Heart left ventricle (tissue), 13 donors: ENCODE measurements around the gene MAP4K1.
A peak's percentile ranks its signal among the peaks of the same experiment; 100 is the strongest.

Experiments used
- POLR2A ChIP-seq, 2 donors: fragments of 450-650 bp; IDR thresholded peaks; one replicate each; pipeline ENCODE4 v1.6.1; 2017; ENCODE audit warnings: antibody characterized with exemption in 2 of 2, mild to moderate bottlenecking in 2 of 2, moderate library complexity in 2 of 2
- TF ChIP-seq, protein P1 (sequence below), 12 donors: fragments of 200-600 bp; sonication (generic) in 4 of 12; IDR thresholded peaks; one replicate each; pipeline versions ENCODE4 v1.5.0 to v1.8.0; 2018 to 2022; ENCODE audit warnings: antibody characterized with exemption in 12 of 12, mild to moderate bottlenecking in 5 of 12
- donor health status: ischemic (EF 13 %, LVEDD 7.1; RV severe dilation, severe dysfunction).
- donor health status: DM: no; HTN: yes; CAD: no.
- donor health status: DM: no; HTN: no; CAD: no.
- donor health status: ischemic (EF 25% LVEDD 6.9; RV normal size, moderate dysfunction).
- donor health status: ischemic (EF 25% LVEDD 5.7; RV mildly dilated, moderate dysfunction).
- donor health status: ischemic (EF 35%, LVEDD 5.7; RV mildly dilated, moderate dysfunction).
- donor health status: nonischemic (EF 11% LVEDD 7.7; RV severe dilation, severe dysfunction).
- donor health status: DM: yes; HTN: yes; CAD: no.
- donor health status: PGD.
- donor health status: ischemic (EF 29% LVEDD 5.4; RV normal size, mild dysfunction).
- donor health status: nonischemic (EF 23%, LVEDD 6.1; RV moderate dilation, normal function).

DNA sequence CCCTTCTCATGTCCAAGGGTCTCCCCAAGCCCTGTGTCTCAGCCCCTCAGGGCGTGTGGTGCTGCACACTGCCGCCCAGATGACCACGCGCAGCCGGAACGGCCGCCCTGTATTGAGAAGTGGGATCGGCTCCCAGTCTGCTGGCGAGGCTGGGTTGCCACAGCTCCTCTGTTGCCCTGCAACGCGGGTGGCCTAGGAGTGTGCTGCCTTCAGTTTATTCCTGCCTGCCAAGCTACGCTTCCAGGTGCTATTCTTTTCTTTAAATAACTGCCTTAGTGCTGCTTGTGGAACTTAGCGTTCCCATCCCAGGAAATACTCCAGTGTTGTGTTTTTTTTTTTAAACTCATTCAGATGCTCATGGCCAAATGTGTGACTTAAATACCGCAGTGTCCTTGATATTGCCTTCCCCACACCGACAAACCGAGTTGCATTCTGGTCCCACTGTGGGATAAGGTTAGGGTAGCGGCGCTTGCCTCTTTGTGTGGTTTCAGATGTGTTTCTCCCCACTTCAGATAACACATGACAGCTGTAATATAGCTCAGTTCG is 46.3 kb upstream of the MAP4K1 start:
- TF ChIP-seq, protein P1, sequence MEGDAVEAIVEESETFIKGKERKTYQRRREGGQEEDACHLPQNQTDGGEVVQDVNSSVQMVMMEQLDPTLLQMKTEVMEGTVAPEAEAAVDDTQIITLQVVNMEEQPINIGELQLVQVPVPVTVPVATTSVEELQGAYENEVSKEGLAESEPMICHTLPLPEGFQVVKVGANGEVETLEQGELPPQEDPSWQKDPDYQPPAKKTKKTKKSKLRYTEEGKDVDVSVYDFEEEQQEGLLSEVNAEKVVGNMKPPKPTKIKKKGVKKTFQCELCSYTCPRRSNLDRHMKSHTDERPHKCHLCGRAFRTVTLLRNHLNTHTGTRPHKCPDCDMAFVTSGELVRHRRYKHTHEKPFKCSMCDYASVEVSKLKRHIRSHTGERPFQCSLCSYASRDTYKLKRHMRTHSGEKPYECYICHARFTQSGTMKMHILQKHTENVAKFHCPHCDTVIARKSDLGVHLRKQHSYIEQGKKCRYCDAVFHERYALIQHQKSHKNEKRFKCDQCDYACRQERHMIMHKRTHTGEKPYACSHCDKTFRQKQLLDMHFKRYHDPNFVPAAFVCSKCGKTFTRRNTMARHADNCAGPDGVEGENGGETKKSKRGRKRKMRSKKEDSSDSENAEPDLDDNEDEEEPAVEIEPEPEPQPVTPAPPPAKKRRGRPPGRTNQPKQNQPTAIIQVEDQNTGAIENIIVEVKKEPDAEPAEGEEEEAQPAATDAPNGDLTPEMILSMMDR (IDR thresholded peaks at IDR 0.05) = no peak
- peak; percentile 54 to 56 for TF ChIP-seq POLR2A (IDR thresholded peaks at IDR 0.05)
